SK-N-SH treated with all-trans-retinoic acid at 6 μM for 48 hours (cell line): ENCODE data around the gene KCNQ5.

Source experiments
- ATAC-seq: fragments of 200-7000 bp; cut with Tn5 transposase; 3 replicates; pipeline ENCODE4 v1.9.1; 2020; ENCODE audit warnings: mild to moderate bottlenecking, moderate library complexity
- ARNTL ChIP-seq: fragments of 450-650 bp; formaldehyde crosslinking; IDR thresholded peaks from 2 replicates; pipeline ENCODE4 v1.5.0; 2020; ENCODE audit warnings: low read depth, mild to moderate bottlenecking, moderate library complexity, borderline replicate concordance
- BACH2 ChIP-seq: fragments of 250-450 bp; sonication (Bioruptor Pico); IDR thresholded peaks from 2 replicates; pipeline ENCODE4 v1.9.0; 2021; ENCODE audit warnings: mild to moderate bottlenecking, borderline replicate concordance
- CSDC2 ChIP-seq: fragments of 250-450 bp; sonication (Bioruptor Pico); IDR thresholded peaks from 2 replicates; pipeline ENCODE4 v1.5.0; 2020; ENCODE audit warnings: mild to moderate bottlenecking, moderate library complexity
- ESRRG ChIP-seq: fragments of 250-450 bp; sonication (Bioruptor Pico); IDR thresholded peaks from 2 replicates; pipeline ENCODE4 v1.6.1; 2021; ENCODE audit warnings: mild to moderate bottlenecking
- GLIS3 ChIP-seq: fragments of 250-450 bp; sonication (Bioruptor Pico); IDR thresholded peaks from 2 replicates; pipeline ENCODE4 v1.5.0; 2020; ENCODE audit warnings: mild to moderate bottlenecking, moderate library complexity
- ISL1 ChIP-seq: fragments of 250-450 bp; sonication (Bioruptor Pico); IDR thresholded peaks from 2 replicates; pipeline ENCODE4 v2.1.2; 2022; ENCODE audit warnings: mild to moderate bottlenecking, moderate library complexity
- OSR1 ChIP-seq: fragments of 250-450 bp; sonication (Bioruptor Pico); IDR thresholded peaks from 2 replicates; pipeline ENCODE4 v1.8.0; 2022; ENCODE audit warnings: moderate library complexity, mild to moderate bottlenecking, inconsistent platforms
- PPARA ChIP-seq: fragments of 250-450 bp; sonication (Bioruptor Pico); IDR thresholded peaks from 2 replicates; pipeline ENCODE4 v1.5.0; 2020; ENCODE audit warnings: mild to moderate bottlenecking, borderline replicate concordance
- RARB ChIP-seq: fragments of 250-450 bp; sonication (Bioruptor Pico); IDR thresholded peaks from 2 replicates; pipeline ENCODE4 v1.8.0; 2021; ENCODE audit warnings: mild to moderate bottlenecking, moderate library complexity
- SNAI2 ChIP-seq: fragments of 250-450 bp; sonication (Bioruptor Pico); IDR thresholded peaks from 2 replicates; pipeline ENCODE4 v1.5.0; 2020; ENCODE audit warnings: mild to moderate bottlenecking, moderate library complexity
- TCF4 ChIP-seq: fragments of 250-450 bp; sonication (Bioruptor Pico); IDR thresholded peaks from 2 replicates; pipeline ENCODE4 v1.8.0; 2021; ENCODE audit warnings: mild to moderate bottlenecking, moderate library complexity, borderline replicate concordance
- TOX ChIP-seq: fragments of 250-450 bp; sonication (Bioruptor Pico); IDR thresholded peaks from 2 replicates; pipeline ENCODE4 v1.8.0; 2021; ENCODE audit warnings: mild to moderate bottlenecking, moderate library complexity, borderline replicate concordance
- ZC3H10 ChIP-seq: fragments of 250-450 bp; sonication (Bioruptor Pico); IDR thresholded peaks from 2 replicates; pipeline ENCODE4 v1.5.1; 2021; ENCODE audit warnings: mild to moderate bottlenecking, moderate library complexity
- ZFP3 ChIP-seq: fragments of 250-450 bp; sonication (Bioruptor Pico); IDR thresholded peaks from 2 replicates; pipeline ENCODE4 v1.5.0; 2020; ENCODE audit warnings: mild to moderate bottlenecking, moderate library complexity
- ZFP30 ChIP-seq: fragments of 450-650 bp; formaldehyde crosslinking; IDR thresholded peaks from 2 replicates; pipeline ENCODE4 v1.5.0; 2022; ENCODE audit warnings: mild to moderate bottlenecking, moderate library complexity
- ZNF565 ChIP-seq: fragments of 450-650 bp; formaldehyde crosslinking; conservative IDR thresholded peaks from 2 replicates; pipeline ENCODE4 v1.5.0; 2020; ENCODE audit warnings: low read depth, mild to moderate bottlenecking, moderate library complexity
- ZNF70 ChIP-seq: fragments of 450-650 bp; formaldehyde crosslinking; IDR thresholded peaks from 2 replicates; pipeline ENCODE4 v1.5.0; 2020; ENCODE audit warnings: mild to moderate bottlenecking, moderate library complexity
- ZNF8 ChIP-seq: fragments of 450-650 bp; formaldehyde crosslinking; IDR thresholded peaks from 2 replicates; pipeline ENCODE4 v1.5.0; 2020; ENCODE audit warnings: mild to moderate bottlenecking, moderate library complexity
- TF ChIP-seq, protein P1 (sequence below): fragments of 250-450 bp; sonication (Bioruptor Pico); IDR thresholded peaks from 2 replicates; pipeline ENCODE4 v1.5.1; 2021; ENCODE audit warnings: mild to moderate bottlenecking, moderate library complexity
- TF ChIP-seq, protein P2 (sequence below): fragments of 250-450 bp; sonication (Bioruptor Pico); IDR thresholded peaks from 2 replicates; pipeline ENCODE4 v1.5.1; 2020; ENCODE audit warnings: low read depth, mild to moderate bottlenecking, moderate library complexity
- TF ChIP-seq, protein P3 (sequence below): fragments of 250-450 bp; sonication (Bioruptor Pico); IDR thresholded peaks from 2 replicates; pipeline ENCODE4 v1.8.0; 2021; ENCODE audit warnings: low read depth, mild to moderate bottlenecking, moderate library complexity, borderline replicate concordance
- TF ChIP-seq, protein P4 (sequence below): fragments of 250-450 bp; sonication (Bioruptor Pico); IDR thresholded peaks from 2 replicates; pipeline ENCODE4 v1.5.0; 2020; ENCODE audit warnings: mild to moderate bottlenecking, moderate library complexity
- TF ChIP-seq, protein P5 (sequence below): fragments of 250-450 bp; sonication (Bioruptor Pico); IDR thresholded peaks from 2 replicates; pipeline ENCODE4 v1.8.0; 2020; ENCODE audit warnings: mild to moderate bottlenecking, moderate library complexity, borderline replicate concordance

The KCNQ5 gene

DNA sequence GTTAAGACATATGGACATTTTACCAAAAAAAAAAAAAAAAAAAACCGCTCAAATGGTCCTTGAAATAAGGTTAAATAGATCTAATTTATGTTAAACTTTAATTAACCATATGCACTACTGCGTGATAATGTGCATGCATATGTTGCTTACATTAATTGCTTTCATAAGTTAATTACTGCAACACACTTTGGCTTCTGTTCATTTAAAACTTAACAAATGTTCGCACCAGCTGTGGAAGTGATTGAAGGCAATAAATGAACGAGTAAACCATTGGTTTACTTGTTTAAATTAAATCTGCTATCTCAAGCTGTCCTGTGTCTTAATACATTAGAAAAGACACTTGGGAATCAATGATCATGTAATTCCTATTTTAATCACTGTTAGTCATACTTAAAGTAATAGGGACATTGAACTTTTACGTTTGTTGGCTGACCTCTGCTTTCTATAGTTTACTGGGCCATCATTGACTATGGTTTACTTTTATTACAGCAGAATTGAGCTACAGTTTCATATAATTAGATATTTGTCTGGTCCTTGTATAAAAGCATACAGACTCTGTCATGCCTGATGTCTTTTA, 308.8 kb downstream of the KCNQ5 start:
- no peak for ATAC-seq
- TF ChIP-seq ZNF565 (CRISPR knock-in tag) (no peak), ESRRG (CRISPR knock-in tag) (no peak), BACH2 (no peak), TCF4 (CRISPR knock-in tag) (no peak), ZFP3 (no peak), CSDC2 (CRISPR knock-in tag) (no peak), ZNF8 (CRISPR knock-in tag) (no peak), ZC3H10 (no peak), OSR1 (CRISPR knock-in tag) (no peak), ZNF70 (CRISPR knock-in tag) (no peak), GLIS3 (CRISPR knock-in tag) (no peak)
- TF ChIP-seq, protein P1, sequence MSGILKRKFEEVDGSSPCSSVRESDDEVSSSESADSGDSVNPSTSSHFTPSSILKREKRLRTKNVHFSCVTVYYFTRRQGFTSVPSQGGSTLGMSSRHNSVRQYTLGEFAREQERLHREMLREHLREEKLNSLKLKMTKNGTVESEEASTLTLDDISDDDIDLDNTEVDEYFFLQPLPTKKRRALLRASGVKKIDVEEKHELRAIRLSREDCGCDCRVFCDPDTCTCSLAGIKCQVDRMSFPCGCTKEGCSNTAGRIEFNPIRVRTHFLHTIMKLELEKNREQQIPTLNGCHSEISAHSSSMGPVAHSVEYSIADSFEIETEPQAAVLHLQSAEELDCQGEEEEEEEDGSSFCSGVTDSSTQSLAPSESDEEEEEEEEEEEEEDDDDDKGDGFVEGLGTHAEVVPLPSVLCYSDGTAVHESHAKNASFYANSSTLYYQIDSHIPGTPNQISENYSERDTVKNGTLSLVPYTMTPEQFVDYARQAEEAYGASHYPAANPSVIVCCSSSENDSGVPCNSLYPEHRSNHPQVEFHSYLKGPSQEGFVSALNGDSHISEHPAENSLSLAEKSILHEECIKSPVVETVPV: no peak
- TF ChIP-seq, protein P2, sequence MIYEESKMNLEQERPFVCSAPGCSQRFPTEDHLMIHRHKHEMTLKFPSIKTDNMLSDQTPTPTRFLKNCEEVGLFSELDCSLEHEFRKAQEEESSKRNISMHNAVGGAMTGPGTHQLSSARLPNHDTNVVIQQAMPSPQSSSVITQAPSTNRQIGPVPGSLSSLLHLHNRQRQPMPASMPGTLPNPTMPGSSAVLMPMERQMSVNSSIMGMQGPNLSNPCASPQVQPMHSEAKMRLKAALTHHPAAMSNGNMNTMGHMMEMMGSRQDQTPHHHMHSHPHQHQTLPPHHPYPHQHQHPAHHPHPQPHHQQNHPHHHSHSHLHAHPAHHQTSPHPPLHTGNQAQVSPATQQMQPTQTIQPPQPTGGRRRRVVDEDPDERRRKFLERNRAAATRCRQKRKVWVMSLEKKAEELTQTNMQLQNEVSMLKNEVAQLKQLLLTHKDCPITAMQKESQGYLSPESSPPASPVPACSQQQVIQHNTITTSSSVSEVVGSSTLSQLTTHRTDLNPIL (CRISPR knock-in tag): no peak
- TF ChIP-seq, protein P3, sequence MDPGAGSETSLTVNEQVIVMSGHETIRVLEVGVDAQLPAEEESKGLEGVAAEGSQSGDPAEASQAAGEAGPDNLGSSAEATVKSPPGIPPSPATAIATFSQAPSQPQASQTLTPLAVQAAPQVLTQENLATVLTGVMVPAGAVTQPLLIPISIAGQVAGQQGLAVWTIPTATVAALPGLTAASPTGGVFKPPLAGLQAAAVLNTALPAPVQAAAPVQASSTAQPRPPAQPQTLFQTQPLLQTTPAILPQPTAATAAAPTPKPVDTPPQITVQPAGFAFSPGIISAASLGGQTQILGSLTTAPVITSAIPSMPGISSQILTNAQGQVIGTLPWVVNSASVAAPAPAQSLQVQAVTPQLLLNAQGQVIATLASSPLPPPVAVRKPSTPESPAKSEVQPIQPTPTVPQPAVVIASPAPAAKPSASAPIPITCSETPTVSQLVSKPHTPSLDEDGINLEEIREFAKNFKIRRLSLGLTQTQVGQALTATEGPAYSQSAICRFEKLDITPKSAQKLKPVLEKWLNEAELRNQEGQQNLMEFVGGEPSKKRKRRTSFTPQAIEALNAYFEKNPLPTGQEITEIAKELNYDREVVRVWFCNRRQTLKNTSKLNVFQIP: no peak
- TF ChIP-seq, protein P4, sequence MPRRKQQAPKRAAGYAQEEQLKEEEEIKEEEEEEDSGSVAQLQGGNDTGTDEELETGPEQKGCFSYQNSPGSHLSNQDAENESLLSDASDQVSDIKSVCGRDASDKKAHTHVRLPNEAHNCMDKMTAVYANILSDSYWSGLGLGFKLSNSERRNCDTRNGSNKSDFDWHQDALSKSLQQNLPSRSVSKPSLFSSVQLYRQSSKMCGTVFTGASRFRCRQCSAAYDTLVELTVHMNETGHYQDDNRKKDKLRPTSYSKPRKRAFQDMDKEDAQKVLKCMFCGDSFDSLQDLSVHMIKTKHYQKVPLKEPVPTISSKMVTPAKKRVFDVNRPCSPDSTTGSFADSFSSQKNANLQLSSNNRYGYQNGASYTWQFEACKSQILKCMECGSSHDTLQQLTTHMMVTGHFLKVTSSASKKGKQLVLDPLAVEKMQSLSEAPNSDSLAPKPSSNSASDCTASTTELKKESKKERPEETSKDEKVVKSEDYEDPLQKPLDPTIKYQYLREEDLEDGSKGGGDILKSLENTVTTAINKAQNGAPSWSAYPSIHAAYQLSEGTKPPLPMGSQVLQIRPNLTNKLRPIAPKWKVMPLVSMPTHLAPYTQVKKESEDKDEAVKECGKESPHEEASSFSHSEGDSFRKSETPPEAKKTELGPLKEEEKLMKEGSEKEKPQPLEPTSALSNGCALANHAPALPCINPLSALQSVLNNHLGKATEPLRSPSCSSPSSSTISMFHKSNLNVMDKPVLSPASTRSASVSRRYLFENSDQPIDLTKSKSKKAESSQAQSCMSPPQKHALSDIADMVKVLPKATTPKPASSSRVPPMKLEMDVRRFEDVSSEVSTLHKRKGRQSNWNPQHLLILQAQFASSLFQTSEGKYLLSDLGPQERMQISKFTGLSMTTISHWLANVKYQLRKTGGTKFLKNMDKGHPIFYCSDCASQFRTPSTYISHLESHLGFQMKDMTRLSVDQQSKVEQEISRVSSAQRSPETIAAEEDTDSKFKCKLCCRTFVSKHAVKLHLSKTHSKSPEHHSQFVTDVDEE: no peak

DNA sequence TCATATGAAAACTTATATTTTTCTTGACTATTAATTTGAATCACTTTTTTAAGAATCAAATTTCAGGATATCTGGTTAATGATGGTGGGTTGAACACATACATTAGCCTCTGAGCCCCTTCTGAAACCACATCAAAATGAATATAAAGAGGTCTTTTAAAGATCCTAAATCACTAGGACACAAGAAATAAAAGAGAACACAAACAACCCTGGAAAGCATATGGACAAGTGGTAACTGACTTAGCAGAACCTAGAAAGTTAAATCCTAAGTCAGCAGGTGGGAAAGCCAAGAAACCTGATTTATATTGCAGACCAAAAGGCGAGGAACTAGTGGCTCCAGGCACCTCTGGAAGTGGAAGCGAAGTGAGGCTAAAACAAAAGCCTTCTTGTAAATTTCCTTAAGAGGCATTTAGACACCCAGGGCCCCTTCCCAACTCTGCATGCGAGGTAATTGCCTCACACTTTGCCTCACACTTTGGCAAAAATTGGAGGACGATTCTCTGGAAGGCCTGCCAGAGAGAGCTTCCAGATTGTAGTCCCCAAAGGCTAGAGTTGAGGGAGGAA, 309.5 kb downstream of the KCNQ5 start:
- no peak for ATAC-seq
- TF ChIP-seq ZFP30 (CRISPR knock-in tag): no peak
- TF ChIP-seq ESRRG (CRISPR knock-in tag): no peak
- TF ChIP-seq, protein P2 (CRISPR knock-in tag): no peak
- no peak for TF ChIP-seq RARB
- no peak for TF ChIP-seq TOX (CRISPR knock-in tag)
- TF ChIP-seq, protein P4: no peak
- no peak for TF ChIP-seq ARNTL (CRISPR knock-in tag)
- no peak for TF ChIP-seq ZNF8 (CRISPR knock-in tag)
- TF ChIP-seq, protein P5, sequence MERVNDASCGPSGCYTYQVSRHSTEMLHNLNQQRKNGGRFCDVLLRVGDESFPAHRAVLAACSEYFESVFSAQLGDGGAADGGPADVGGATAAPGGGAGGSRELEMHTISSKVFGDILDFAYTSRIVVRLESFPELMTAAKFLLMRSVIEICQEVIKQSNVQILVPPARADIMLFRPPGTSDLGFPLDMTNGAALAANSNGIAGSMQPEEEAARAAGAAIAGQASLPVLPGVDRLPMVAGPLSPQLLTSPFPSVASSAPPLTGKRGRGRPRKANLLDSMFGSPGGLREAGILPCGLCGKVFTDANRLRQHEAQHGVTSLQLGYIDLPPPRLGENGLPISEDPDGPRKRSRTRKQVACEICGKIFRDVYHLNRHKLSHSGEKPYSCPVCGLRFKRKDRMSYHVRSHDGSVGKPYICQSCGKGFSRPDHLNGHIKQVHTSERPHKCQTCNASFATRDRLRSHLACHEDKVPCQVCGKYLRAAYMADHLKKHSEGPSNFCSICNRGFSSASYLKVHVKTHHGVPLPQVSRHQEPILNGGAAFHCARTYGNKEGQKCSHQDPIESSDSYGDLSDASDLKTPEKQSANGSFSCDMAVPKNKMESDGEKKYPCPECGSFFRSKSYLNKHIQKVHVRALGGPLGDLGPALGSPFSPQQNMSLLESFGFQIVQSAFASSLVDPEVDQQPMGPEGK (CRISPR knock-in tag): no peak
- no peak for TF ChIP-seq ZNF70 (CRISPR knock-in tag)
- TF ChIP-seq, protein P1: no peak
- no peak for TF ChIP-seq ZC3H10
- TF ChIP-seq TCF4 (CRISPR knock-in tag): no peak
- TF ChIP-seq ISL1 (CRISPR knock-in tag): no peak
- TF ChIP-seq CSDC2 (CRISPR knock-in tag): no peak
- TF ChIP-seq PPARA (CRISPR knock-in tag): no peak
- no peak for TF ChIP-seq GLIS3 (CRISPR knock-in tag)
- no peak for TF ChIP-seq SNAI2 (CRISPR knock-in tag)
